Measurements from ENCODE around the gene MICALL2.

Gene MICALL2

GRCh38 chr7:1458683-1459511 lies at the start of gene MICALL2:
Gene MICALL2, minus strand, starts transcription at chr7:1459470. Its CDS starts 144 bp downstream, at chr7:1459326.
- peak in 5 of 14 donors; percentile 27 to 79 (median 42) for DNase-seq

- no peak for DNase-seq
Measured at GRCh38 chr7:1508277-1508758, 49.0 kb upstream of the MICALL2 start.

GRCh38 chr7:1505731-1506550 lies 46.7 kb upstream of the MICALL2 start:
- DNase-seq, result no peak

GRCh38 chr7:1503816-1504775 lies 44.8 kb upstream of the MICALL2 start, which contains the start of gene INTS1:
Gene INTS1, minus strand, starts transcription at chr7:1504389. Its CDS starts 429 bp downstream, at chr7:1503960.
- peak; percentile 58 to 94 (median 84) for DNase-seq

GRCh38 chr7:1503390-1503789 lies 44.1 kb upstream of the MICALL2 start:
- DNase-seq, result no peak

GRCh38 chr7:1502845-1503244 lies 43.6 kb upstream of the MICALL2 start:
- no peak for DNase-seq

GRCh38 chr7:1501487-1502270 lies 42.4 kb upstream of the MICALL2 start:
- DNase-seq, result no peak

- DNase-seq, result no peak
Measured at GRCh38 chr7:1500064-1500807, 41.0 kb upstream of the MICALL2 start.

GRCh38 chr7:1499367-1500029 lies 40.2 kb upstream of the MICALL2 start:
- DNase-seq, result no peak

- no peak for DNase-seq
Measured at GRCh38 chr7:1498370-1499305, 39.4 kb upstream of the MICALL2 start.

GRCh38 chr7:1497293-1497927 lies 38.1 kb upstream of the MICALL2 start:
- no peak for DNase-seq

- DNase-seq, result no peak
Measured at GRCh38 chr7:1496531-1497292, 37.4 kb upstream of the MICALL2 start.

GRCh38 chr7:1495564-1496242 lies 36.4 kb upstream of the MICALL2 start:
- no peak for DNase-seq

- no peak for DNase-seq
Measured at GRCh38 chr7:1494866-1495563, 35.7 kb upstream of the MICALL2 start.

GRCh38 chr7:1494447-1494846 lies 35.2 kb upstream of the MICALL2 start:
- no peak for DNase-seq

GRCh38 chr7:1493571-1493970 lies 34.3 kb upstream of the MICALL2 start:
- DNase-seq, result no peak

All from C1 segment of cervical spinal cord (tissue), 14 donors.